GM18873 (cell line): ENCODE data around the gene CD93.

Source experiments
- ATAC-seq: cut with Tn5 transposase; IDR thresholded peaks from one replicate; pipeline ENCODE4 v1.9.1; 2021; ENCODE audit warnings: mild to moderate bottlenecking, moderate library complexity, moderate number of reproducible peaks; ENCODE audit not compliant: unreplicated experiment, low FRiP score

Gene CD93

GRCh38 chr20:23085436-23086055 is 578 bp downstream of the CD93 start:
- ATAC-seq, result no peak

GRCh38 chr20:23084845-23085365 is 1.2 kb downstream of the CD93 start:
- ATAC-seq, result no peak

GRCh38 chr20:23084282-23084844 is 1.8 kb downstream of the CD93 start:
- ATAC-seq, result no peak

- no peak for ATAC-seq
Observed at GRCh38 chr20:23083553-23084220, 2.4 kb downstream of the CD93 start.

- ATAC-seq, result no peak
Observed at GRCh38 chr20:23082846-23083552, 3.1 kb downstream of the CD93 start.

- ATAC-seq, result no peak
Observed at GRCh38 chr20:23081263-23081819, 4.8 kb downstream of the CD93 start.

GRCh38 chr20:23080521-23080920 is 5.6 kb downstream of the CD93 start:
- ATAC-seq, result no peak

GRCh38 chr20:23079926-23080325 is 6.2 kb downstream of the CD93 start:
- no peak for ATAC-seq

- no peak for ATAC-seq
Observed at GRCh38 chr20:23079016-23079351, 7.1 kb downstream of the CD93 start.

GRCh38 chr20:23078351-23079015 is 7.6 kb downstream of the CD93 start:
- no peak for ATAC-seq

- no peak for ATAC-seq
Observed at GRCh38 chr20:23077277-23077676, 8.8 kb downstream of the CD93 start.

GRCh38 chr20:23074052-23074451 is 12.1 kb downstream of the CD93 start:
- no peak for ATAC-seq

- ATAC-seq, result no peak
Observed at GRCh38 chr20:23072892-23073586, 13.1 kb downstream of the CD93 start.

GRCh38 chr20:23071996-23072395 is 14.1 kb downstream of the CD93 start:
- no peak for ATAC-seq

- ATAC-seq, result no peak
Observed at GRCh38 chr20:23071398-23071797, 14.7 kb downstream of the CD93 start.

- ATAC-seq, result no peak
Observed at GRCh38 chr20:23069108-23069507, 17.0 kb downstream of the CD93 start.

- ATAC-seq, result no peak
Observed at GRCh38 chr20:23068283-23068682, 17.8 kb downstream of the CD93 start.

- ATAC-seq, result no peak
Observed at GRCh38 chr20:23066772-23067171, 19.4 kb downstream of the CD93 start.

- no peak for ATAC-seq
Observed at GRCh38 chr20:23065266-23066201, 20.6 kb downstream of the CD93 start.
